G401.6 (cell line): ENCODE data around the gene FLCN.
"Not testable (repeated sequence)": the region's sequence is repeated elsewhere in the genome, so short reads cannot be mapped to it uniquely, and the experiment has no call there.

ENCODE experiments used
- FAIRE-seq: peaks from 2 replicates; lab custom pipeline; 2012; peaks lifted over from hg19 to GRCh38; lab: Jason Lieb, UNC

The FLCN gene, protein sequence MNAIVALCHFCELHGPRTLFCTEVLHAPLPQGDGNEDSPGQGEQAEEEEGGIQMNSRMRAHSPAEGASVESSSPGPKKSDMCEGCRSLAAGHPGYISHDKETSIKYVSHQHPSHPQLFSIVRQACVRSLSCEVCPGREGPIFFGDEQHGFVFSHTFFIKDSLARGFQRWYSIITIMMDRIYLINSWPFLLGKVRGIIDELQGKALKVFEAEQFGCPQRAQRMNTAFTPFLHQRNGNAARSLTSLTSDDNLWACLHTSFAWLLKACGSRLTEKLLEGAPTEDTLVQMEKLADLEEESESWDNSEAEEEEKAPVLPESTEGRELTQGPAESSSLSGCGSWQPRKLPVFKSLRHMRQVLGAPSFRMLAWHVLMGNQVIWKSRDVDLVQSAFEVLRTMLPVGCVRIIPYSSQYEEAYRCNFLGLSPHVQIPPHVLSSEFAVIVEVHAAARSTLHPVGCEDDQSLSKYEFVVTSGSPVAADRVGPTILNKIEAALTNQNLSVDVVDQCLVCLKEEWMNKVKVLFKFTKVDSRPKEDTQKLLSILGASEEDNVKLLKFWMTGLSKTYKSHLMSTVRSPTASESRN

DNA sequence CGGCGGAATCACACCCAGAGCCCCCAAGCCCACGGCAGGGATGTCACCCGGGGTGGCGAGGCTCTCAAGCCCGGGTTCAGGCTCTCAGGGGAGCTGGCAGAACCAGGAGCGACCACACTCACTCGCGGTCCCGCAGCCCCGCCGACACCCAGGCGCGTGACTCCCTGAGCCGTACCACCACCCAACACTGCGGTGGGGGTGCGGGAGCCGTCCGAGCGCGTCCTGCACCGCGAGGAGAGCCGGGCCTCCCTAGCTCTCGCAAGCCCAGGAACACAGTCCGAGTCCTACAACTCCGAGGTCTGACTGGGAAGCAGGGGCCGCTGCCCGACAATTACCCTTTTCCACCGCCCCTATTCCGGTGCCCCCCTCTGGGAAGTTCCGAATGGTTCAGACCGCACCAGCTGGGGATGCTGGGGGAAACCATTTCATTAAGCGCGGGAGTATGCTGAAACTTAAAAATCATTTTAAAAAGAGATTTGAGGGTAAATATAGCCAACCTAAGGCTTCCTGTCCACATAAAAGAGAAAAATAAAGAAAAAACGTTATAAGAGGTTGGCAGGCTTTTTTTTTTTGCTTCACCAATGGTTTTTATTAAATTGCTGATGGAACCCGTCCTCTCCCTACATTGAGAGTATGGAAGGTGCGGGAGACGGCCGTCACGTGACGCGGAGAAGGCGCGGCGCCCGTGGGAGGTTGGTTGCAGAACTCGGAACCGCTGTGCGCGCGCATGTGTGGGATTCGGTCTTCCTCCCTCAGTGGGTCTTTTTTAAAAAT, at the start of gene FLCN:
FLCN (minus strand) TSS at position 143 of the 774 bp plus-strand sequence. CDS start 9,031 bp downstream, outside the sequence.
- FAIRE-seq = peak; percentile 46

DNA sequence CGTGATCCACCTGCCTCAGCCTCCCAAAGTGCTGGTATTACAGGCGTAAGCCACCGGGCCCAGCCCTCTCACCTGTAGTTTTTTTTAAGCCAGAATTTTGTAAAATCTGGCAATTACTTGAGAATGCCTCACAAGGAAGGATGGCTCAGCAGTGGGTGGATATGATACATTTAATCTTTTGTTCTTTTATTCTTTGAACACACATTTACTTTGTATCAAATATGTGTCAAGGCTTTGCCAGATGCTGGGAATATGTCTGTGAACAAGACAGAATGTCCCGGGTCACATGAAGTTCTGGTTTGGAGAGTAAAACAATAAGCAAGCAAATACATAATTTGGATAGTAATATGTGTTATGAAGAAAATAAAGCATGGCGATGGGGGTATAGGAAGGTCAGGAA, 49.0 kb upstream of the FLCN start:
- no peak for FAIRE-seq

DNA sequence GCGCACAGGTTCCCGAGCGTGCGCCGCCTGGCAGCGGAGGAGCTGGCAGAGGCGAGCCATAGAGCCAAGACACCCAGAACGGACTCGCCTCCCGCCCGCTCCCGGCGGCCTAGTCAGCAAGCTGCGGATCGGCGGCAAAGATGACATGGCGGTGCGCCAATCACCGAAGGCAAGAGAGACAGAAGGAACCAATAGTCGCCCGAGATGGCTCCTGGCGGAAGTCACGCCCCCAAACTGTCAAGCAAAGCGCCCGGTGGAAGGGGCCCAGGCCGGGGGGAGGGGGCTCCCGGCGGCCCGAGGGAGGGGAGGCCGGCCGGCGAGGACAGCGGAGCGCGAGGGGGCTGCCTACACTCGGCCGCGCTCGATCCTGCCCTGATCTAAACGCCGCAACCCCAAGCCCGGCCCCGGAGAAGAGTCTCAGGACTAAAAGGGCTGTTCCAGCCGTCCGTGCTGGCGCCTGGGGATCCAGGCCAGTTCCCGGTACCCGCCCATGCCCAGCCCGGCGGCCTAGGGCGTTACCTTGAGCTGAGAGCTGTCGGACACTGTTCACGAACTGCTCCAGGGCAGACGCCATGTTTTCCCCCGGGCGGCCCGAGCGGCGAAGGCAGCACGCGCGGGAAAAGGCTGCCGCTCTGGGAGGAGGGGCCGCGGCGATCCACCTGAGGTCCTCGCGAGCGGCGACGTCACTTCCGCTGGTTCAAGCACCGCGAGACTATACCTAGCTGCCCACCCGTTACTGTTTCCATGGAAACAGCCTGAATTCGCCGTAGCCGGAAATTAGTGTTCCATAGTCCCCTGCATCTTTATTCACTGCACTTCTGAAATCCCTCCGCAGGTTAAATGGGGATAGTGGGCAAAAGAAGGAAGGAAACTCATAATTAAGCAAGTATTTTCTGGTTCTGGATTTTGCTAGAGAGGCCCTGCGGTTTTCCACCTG, 43.9 kb upstream of the FLCN start, which contains the start of gene COPS3:
COPS3 (minus strand) TSS at position 634 of the 937 bp plus-strand sequence; CDS start at position 574, 60 bp downstream.
- peak; percentile 97 for FAIRE-seq

DNA sequence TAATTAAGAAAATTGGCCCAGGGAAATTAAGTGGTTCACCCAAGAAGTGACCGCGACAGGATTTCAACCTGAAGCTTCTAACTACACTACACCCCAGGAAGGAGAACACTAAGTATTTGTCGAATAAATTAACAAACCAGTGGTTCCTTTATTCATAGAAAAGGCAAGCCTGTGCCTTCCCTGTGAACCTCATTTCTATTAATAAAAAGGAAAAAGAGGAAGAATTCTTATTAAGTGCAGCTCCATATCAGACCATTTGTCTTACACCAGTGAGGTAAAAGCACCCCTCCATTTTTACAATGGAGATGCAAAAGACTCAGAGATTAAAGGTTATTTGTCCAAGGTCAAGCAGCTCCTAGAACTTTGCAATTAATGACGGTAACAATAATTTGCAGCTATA, 42.3 kb upstream of the FLCN start:
- FAIRE-seq = no peak

DNA sequence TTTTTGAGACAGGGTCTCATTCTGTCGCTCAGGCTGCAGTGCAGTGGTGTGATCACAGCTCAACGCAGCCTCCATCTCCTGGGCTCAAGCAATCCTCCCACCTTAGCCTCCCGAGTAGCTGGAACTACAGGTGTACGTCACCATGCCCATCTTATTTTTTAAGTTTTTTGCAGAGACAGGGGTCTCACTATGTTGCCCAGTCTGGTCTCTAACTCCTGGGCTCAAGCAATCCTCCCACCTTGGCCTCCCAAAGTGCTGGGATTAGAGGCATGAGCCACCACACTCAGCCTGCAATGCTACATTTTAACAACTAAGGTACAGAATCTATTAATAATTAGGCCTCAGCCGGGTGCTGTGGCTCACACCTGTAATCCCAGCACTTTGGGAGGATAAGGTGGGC, 40.5 kb upstream of the FLCN start:
- not testable (repeated sequence) for FAIRE-seq

DNA sequence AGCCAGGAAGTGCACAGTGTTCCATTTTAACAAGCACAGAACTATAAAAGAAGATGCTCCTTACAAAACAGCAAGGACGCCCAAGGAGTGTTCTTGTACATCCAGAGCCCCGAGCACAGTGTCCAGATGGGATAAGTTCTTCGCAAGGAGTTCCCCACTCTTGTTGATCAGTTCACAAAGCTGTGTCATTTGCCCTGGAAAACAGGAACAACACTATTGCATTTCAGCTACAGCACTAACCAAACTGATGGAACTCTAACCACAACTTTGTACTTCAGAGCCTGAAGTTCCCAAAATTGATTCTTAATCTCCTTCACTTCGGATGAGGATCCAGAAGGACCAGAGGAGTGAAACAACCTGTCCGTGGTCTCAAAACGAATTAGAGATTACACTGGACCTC, 39.0 kb upstream of the FLCN start:
- FAIRE-seq = no peak

DNA sequence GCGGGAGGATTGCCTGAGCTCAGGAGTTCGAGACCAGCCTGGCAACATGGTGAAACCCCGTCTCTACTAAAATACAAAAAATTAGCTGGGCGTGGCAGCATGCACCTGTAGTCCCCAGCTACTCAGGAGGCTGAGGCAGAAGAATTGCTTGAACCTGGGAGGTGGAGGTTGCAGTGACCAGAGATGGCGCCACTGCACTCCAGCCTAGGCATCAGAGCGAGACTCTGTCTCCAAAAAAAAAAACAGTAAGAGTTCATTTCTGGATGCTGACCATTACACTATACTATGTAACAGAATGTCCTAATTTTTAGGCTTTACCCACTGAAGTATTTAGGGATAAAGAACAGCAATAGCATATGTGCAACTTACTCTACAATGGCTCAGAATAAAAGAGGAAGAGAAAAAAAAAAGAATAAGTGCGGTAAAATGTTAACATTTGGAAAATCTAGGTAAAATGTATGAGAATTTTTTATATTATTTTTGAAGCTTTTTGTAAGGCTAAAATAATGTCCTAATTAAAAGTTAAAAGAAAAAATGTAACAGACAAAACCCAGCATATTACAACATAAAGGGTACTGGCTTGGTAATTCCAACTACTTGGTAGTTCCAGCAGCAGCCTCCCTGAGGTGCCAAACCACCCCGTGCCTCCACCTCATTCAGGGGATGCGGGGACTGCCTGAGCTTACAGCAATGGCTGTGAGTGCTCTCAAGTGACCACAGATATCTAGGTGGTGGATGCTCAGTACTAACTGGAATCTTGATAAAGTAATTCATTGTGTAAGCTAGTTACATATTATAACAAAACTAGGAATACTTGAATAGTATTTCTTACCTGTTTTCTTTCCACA, 33.2 kb upstream of the FLCN start:
- FAIRE-seq = no peak

DNA sequence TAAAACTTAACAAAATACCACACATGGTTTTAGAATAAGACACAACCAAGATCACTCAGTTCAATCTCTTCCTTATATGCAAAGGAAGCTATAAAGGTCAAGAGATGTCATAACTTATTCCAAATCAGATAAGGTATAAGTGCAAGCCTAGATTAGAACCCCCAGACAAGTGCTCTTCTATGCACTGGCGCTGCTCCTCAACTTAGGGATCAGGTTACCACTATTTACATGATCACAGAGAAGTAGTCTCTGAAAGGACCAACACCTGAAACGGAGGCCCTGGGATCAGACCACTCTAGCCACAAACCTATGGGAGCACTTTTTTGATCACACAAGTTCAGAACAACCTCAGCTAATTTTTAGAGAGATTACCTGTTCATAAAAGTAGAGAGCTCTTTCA, 27.5 kb upstream of the FLCN start:
- no peak for FAIRE-seq

DNA sequence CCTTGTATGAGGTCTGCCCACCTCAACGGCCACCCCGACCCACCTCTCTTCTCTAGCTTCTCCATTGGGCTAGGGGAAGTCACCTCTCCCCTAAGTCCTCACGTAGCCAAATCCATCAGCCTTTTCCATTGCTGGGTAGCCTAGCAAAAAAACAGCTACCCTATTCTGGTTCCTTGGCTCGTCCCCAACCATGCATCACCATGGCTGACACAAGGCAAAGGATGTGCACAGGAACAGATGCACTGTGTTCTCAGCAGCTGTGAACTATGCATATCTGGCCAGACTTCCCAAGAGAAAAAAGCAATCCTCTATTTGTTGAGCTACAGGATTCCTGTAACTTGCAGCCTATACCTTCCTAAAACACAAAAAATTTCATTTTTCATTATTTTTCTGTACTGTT, 22.0 kb upstream of the FLCN start:
- no peak for FAIRE-seq

DNA sequence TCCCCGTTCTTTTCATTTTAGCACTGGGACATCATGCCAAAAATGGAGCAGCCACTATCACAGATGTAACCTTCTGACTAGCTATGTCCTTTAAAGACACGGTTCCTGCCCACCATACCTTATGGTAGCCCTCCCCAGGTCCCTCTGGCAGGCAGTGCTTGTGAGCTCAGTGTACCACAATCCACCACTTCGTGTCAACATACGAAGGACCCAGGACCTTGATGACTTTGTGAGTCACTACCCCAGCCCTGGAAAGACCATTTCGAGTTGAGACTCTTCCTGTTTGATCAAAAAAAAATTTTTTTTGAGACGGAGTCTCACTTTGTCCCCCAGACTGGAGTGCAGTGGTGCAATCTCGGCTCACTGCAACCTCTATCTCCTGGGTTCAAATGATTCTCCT, 21.0 kb upstream of the FLCN start:
- no peak for FAIRE-seq

DNA sequence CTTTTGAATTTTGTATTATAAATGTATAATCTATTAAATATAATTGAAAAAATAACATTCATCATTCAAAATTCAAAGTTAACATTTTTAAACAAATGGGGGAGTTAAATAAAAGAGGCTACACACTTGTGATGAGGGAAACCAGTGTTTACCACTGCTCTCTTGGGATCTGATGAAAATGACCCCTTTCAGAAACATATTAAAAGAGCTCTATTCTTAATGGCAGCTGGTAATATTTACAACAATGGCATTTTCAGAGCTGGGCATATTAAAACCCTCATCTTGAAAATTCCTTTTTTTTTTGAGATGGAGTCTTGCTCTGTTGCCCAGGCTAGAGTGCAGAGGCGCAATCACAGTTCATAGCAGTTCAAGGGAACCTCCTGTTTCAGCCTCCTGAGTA, 19.3 kb upstream of the FLCN start:
- peak; percentile 63 for FAIRE-seq

DNA sequence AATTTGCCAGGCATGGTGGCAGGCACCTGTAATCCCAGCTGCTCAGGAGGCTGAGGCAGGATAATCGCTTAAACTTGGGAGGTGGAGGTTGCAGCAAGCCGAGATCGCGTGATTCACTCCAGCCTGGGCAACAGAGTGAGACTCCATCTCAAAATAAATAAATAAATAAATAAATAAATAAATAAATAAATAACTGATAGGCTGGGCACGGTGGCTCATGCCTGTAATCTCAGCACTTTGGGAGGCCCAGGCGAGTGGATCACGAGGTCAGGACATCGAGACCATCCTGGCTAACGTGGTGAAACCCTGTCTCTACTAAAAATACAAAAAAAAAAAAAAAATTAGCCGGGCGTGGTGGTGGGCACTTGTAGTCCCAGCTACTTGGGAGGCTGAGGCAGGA, 18.7 kb upstream of the FLCN start:
- FAIRE-seq = not testable (repeated sequence)

DNA sequence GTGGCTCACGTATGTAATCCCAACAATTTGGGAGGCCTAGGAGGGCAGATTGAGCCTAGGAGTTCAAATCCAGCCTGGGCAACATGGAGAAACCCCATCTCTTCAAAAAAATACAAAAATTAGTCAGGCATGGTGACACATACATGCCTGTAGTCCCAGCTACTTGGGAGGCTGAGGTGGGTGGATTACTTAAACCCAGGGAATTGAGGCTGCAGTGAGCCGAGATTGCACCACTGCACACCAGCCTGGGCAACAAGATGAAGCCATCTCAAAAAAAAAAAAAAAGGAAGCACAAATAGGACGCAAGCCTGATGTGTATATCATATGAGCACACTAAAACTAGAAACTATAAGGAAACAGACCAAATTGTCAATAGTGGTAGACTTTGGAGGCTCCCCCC, 17.1 kb upstream of the FLCN start:
- no peak for FAIRE-seq

DNA sequence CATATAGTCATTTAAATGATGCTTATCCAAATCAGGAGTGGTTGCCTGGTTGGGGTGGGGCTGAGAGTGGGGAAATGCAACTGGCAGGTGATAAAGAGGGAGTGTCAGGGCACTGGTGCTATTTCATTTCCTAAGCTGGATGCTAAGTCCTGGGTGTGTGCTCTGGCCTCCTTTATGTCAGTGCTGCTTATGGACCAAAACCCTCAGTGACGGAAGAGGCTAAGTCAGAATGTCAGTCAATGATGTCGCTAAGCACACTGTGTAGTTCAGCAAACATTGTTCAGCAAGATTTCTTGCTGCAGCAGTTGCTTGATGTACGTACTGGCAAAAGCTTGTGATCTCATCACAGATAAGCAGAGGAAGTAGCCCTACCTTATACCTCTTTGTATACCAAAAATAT, 16.4 kb upstream of the FLCN start:
- no peak for FAIRE-seq

DNA sequence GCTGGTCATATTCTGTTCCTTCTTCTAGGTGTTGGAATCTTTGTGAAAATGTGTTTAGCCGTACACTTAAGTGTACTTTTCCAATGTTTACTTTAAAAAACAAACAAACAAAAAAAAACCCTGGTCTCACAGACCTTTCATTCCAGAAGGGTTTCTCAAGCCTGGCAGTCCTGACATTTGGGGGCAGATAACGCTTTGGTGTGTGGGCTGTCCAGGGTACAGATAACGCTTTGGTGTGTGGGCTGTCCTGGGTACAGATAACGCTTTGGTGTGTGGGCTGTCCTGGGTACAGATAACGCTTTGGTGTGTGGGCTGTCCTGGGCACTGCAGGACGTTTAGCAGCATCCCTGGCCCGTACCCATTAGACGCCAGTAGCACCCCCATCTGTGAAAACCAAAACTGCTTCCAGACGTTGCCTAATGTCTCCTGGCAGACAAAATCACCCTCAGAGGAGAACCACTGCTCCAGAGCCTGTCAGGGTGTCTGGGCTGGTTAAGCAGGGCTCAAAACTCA, 15.2 kb upstream of the FLCN start:
- no peak for FAIRE-seq

DNA sequence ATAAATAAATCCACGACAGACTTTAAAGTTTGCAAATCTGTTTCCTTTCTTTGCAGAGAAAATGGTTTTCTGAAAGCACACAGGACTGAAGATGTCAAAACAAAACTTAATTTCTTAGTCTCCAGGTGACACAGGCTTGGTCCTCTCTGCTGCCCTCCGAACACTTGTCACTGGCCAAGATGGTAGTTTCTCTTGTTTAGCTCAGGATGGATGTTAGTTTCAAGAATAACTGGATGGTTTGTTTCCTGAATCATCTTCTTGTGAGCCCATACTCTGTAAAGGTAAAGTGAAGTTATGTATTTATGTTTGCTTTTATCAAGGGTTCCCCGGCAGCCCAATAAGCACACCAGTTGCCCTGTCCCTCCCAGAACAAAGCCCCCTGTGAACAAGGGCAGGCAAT, 9.9 kb upstream of the FLCN start:
- no peak for FAIRE-seq

DNA sequence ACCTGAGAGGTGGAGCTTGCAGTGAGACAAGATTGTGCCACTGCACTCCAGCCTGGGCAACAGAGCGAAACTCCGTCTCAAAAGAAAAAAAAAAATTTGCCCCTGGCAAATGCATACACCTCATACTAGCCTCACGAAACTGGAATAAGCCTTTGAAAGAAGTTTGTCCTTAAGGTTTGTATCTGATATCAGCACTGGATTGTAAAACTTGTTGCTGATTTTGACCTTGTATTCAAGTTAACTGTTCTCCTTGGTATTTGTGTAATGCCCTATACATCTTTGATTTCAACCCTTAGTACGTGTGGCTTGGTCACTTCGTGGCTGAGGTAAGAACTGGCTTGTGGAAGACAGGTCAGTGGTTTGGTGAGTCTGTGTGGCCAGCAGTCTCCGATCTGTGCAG, 6.2 kb upstream of the FLCN start:
- FAIRE-seq = no peak

DNA sequence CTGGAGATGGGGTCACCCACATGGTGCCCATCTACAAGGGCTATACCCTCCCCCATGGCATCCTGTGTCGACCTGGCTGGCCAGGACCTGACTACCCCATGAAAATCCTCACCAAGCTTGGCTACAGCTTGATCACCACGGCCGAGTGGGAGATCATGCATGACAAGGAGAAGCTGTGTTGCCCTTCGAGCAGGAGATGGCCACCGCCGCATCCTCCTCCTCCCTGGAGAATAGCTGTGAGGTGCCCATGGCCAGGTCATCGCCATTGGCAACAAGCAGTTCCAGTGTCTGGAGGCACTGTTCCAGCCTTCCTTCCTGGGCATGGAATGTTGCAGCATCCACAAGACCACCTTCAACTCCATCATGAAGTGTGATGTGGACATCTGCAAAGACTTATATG, 5.3 kb upstream of the FLCN start:
- FAIRE-seq = no peak

DNA sequence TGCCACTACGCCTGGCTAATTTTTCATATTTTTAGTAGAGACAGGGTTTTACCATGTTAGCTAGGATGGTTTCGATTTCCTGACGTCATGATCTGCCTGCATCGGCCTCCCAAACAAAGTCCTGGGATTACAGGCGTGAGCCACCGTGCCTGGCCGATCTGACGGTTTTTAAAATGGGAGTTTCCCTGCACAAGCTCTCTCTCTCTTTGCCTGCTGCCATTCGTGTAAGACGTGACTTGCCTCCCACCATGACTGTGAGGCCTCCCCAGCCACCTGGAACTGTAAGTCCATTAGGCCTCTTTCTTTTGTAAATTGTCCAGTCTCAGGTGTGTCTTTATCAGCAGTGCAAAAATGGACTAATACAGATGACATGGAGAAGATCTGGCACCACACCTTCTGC, 4.7 kb upstream of the FLCN start:
- no peak for FAIRE-seq

DNA sequence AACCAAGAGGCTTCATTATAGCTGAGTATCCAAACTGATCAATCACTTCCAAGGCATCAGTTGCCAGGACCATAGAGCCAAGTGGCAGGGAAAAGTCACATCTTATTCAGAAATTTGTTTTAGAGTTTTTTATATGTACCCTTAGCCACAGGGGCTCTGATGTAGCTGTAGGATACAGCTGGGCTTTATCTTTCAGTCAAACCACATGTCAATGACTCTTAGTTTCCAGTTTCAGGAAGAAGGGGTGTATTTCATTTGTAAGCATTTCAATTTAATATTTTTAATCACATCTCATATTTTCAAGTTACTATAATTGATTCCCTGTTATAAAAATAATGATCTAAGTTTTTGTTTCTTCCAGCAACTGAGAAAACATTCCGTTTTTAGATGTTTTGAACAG, 2.9 kb upstream of the FLCN start:
- FAIRE-seq = no peak
